Osteoblast (primary cell): Measurements from ENCODE around the gene TSEN54. TPM values are rescaled to one million over a fixed set of nuclear protein-coding genes. Genes with fewer than 3 reads are reported as not detected.

Source experiments
- DNase-seq: peaks from one replicate; pipeline ENCODE4 v3.0.0; 2011; ENCODE audit warnings: low spot score, mixed read lengths; ENCODE audit not compliant: insufficient read length; ENCODE audit errors: missing footprints
- H2AFZ ChIP-seq: 2 replicates; pipeline ENCODE4 v1.6.0; 2011; ENCODE audit warnings: mild to moderate bottlenecking, low read length
- H3K27ac ChIP-seq: 2 replicates; pipeline ENCODE4 v1.5.1; 2011; ENCODE audit warnings: mild to moderate bottlenecking, low read depth, low read length, moderate library complexity
- H3K27me3 ChIP-seq: 2 replicates; pipeline ENCODE4 v1.6.0; 2012; ENCODE audit warnings: mild to moderate bottlenecking, control low read depth, inconsistent platforms, low read length, moderate library complexity; ENCODE audit not compliant: insufficient read depth
- H3K36me3 ChIP-seq: 2 replicates; pipeline ENCODE4 v1.5.1; 2011; ENCODE audit warnings: mild to moderate bottlenecking, low read length, control low read depth, moderate library complexity; ENCODE audit not compliant: insufficient read depth
- H3K4me1 ChIP-seq: 2 replicates; pipeline ENCODE4 v1.5.1; 2011; ENCODE audit warnings: mild to moderate bottlenecking, low read length, control low read depth, moderate library complexity; ENCODE audit not compliant: insufficient read depth
- H3K4me2 ChIP-seq: 2 replicates; pipeline ENCODE4 v1.6.0; 2011; ENCODE audit warnings: mild to moderate bottlenecking, low read length; ENCODE audit not compliant: insufficient read depth
- H3K4me3 ChIP-seq: fragments of 200-600 bp; sonication (generic); 3 replicates; pipeline ENCODE4 v1.5.1; 2012; ENCODE audit warnings: mild to moderate bottlenecking, low read length, inconsistent platforms; ENCODE audit not compliant: insufficient read depth
- H3K79me2 ChIP-seq: 2 replicates; pipeline ENCODE4 v1.6.0; 2012; ENCODE audit warnings: mild to moderate bottlenecking, low read length, control low read depth, inconsistent platforms; ENCODE audit not compliant: insufficient read depth
- H3K9me3 ChIP-seq: 2 replicates; pipeline ENCODE4 v1.5.1; 2011; ENCODE audit warnings: low read depth, low read length, control low read depth
- H4K20me1 ChIP-seq: 2 replicates; pipeline ENCODE4 v1.6.0; 2012; ENCODE audit warnings: mild to moderate bottlenecking, low read length, control low read depth; ENCODE audit not compliant: insufficient read depth
- CTCF ChIP-seq: IDR thresholded peaks from 2 replicates; pipeline ENCODE4 v1.5.1; 2011; ENCODE audit warnings: mild to moderate bottlenecking, low read depth, low read length, moderate library complexity; ENCODE audit errors: extremely low read depth
- total RNA-seq: library from RNA; depleted of rRNA; stranded (reverse); fragments of >200 nt; gene quantifications from 2 replicates; pipeline ENCODE4 v1.2.3, GENCODE V29; 2012

The TSEN54 gene
- total RNA-seq, 1 donor: 10.9 TPM

- no peaks in the 10 kb centered on the region for H3K36me3 ChIP-seq
- peaks cover 12% of the 10 kb centered on the region for H3K27me3 ChIP-seq
- H3K79me2 ChIP-seq: no peaks in the 10 kb centered on the region
- no peaks in the 10 kb centered on the region for H3K4me1 ChIP-seq
- DNase-seq: no peak
- no peak overlapping the region for H3K27ac ChIP-seq
- TF ChIP-seq CTCF: no peak
- no peaks in the 10 kb centered on the region for H4K20me1 ChIP-seq
- no peak overlapping the region for H3K4me3 ChIP-seq
- H3K4me2 ChIP-seq: no peak overlapping the region
- H3K9me3 ChIP-seq: no peaks in the 10 kb centered on the region
- H2AFZ ChIP-seq: no peak overlapping the region
Observed at GRCh38 chr17:75542728-75543336, 26.5 kb downstream of the TSEN54 start.

GRCh38 chr17:75544250-75544649 is 27.9 kb downstream of the TSEN54 start:
- H3K4me2 ChIP-seq: no peak overlapping the region
- H4K20me1 ChIP-seq: no peaks in the 10 kb centered on the region
- H3K27ac ChIP-seq: no peak overlapping the region
- no peaks in the 10 kb centered on the region for H3K79me2 ChIP-seq
- no peak for TF ChIP-seq CTCF
- no peak overlapping the region for H3K4me3 ChIP-seq
- no peaks in the 10 kb centered on the region for H3K9me3 ChIP-seq
- H3K27me3 ChIP-seq: peaks cover 9% of the 10 kb centered on the region
- H2AFZ ChIP-seq: no peak overlapping the region
- DNase-seq: no peak
- H3K4me1 ChIP-seq: no peaks in the 10 kb centered on the region
- no peaks in the 10 kb centered on the region for H3K36me3 ChIP-seq

GRCh38 chr17:75546181-75546580 is 29.9 kb downstream of the TSEN54 start:
- no peak for DNase-seq
- Histone ChIP-seq H3K4me3 (no peak overlapping the region), H3K27ac (no peak overlapping the region), H3K9me3 (no peaks in the 10 kb centered on the region), H3K4me1 (no peaks in the 10 kb centered on the region), H3K36me3 (no peaks in the 10 kb centered on the region), H4K20me1 (no peaks in the 10 kb centered on the region), H2AFZ (no peak overlapping the region), H3K27me3 (peaks cover 9% of the 10 kb centered on the region), H3K4me2 (no peak overlapping the region), H3K79me2 (no peaks in the 10 kb centered on the region)
- no peak for TF ChIP-seq CTCF

- no peak for DNase-seq
- H3K9me3 ChIP-seq: no peaks in the 10 kb centered on the region
- H3K4me2 ChIP-seq: no peak overlapping the region
- H4K20me1 ChIP-seq: no peaks in the 10 kb centered on the region
- no peak overlapping the region for H3K4me3 ChIP-seq
- no peaks in the 10 kb centered on the region for H3K36me3 ChIP-seq
- no peaks in the 10 kb centered on the region for H3K4me1 ChIP-seq
- H3K27ac ChIP-seq: no peak overlapping the region
- no peak overlapping the region for H2AFZ ChIP-seq
- peaks cover 9% of the 10 kb centered on the region for H3K27me3 ChIP-seq
- H3K79me2 ChIP-seq: no peaks in the 10 kb centered on the region
- no peak for TF ChIP-seq CTCF
Observed at GRCh38 chr17:75547091-75547490, 30.8 kb downstream of the TSEN54 start.
